Measurements from ENCODE around the gene GALNT14.

The GALNT14 gene

DNA sequence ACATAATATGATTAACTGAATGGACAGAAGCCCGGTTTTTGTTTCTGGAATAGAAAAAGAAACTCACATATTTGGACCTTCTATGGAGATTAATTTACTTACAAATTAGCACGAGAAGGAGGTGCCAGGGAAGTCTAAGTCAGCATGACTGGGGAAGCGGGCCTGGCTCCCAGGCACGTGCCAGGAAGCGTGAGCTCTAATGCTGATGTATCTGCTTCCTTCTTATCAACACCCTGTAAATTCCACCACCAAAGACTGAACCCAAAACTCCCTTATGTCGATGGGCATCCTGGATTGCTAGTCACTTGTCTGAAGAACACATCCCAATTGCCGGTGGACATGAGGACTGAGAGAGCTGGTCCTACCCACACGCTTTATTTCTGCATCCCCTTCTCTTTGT is 134.5 kb downstream of the GALNT14 start:
- DNase-seq = no peak

DNA sequence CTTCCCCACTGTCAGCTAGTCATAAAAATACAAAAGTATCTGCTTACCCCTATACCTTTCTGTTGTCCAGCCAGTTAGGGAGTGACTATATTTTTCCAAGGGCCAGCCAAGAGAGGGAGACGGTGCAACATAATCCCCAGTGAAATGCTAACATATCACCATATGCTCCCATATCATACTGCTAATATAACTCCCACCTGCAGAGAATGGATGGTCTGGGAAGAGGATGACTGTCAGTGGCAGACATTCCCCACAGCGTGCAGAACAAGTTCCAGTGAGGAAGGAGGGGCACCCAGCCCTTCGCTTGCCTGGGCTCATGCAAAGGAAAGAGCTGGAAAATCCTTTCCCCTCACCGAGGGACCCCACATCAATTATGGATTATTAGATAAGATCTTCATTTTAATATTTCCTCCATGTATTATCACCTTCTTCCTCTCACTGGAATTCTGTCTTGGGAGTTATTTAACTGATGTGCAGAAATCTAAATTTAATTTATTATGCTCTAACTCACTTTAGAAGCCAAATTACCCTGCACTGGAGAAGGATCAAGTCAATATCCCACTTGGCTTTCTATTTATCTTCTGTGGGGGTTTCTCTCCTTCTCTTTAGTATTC is 135.6 kb downstream of the GALNT14 start:
- no peak for DNase-seq

DNA sequence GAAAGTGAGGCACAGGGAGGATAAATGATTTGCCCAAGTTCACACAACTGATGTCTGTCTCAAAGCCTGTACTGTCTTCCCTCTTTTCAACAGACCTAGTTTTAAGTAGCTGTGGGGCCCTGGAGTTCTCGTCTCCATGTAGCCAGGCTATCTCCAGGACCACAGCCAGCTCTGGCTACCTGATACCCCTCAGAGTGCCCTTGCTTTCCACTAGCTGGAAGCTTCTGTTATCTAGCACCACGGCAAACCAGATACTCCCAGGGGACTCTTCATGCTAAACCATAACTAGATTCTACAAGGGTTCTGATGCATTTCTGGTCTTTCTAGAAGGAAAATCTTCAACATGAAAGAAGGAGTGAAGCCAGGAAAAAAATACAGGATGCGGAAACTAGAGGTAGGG is 137.3 kb downstream of the GALNT14 start:
- DNase-seq = no peak

DNA sequence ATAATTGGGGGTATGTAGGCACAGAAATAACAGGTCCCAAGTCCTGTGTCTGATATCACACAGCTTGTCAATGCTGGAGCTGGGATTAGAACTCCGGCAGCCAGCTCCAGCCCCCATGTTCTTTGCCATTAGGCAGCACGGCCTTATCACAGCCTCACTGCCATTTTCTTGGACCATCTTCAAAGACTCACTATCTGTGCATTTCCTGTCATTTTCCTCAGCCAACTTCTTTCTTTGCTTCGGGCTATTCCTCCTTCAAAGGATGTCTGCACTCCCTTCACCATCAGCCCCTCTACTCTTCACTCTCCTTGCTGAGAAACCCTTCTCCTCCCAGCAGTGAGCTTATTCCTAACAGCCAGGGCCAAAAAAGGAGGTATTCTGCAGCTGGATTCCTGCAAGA is 139.6 kb downstream of the GALNT14 start:
- no peak for DNase-seq

DNA sequence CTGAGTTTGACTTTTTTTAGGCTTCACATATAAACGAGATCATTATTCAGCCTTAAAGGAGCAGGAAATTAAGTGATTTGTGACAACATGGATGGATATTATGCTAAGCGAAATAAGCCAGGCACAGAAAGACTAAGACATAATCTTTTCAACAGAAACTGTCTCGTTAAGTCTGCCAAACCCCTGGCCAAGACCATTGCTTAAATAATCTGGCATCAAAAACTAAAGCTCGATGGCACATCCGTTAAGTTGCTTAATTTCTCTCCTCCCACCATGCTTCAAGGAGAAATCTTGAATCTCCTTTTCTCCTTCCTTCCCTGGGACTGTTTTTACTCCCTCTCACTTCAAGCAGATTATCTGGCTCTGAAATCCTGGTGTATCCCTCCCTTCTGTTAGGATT is 140.3 kb downstream of the GALNT14 start:
- no peak for DNase-seq

DNA sequence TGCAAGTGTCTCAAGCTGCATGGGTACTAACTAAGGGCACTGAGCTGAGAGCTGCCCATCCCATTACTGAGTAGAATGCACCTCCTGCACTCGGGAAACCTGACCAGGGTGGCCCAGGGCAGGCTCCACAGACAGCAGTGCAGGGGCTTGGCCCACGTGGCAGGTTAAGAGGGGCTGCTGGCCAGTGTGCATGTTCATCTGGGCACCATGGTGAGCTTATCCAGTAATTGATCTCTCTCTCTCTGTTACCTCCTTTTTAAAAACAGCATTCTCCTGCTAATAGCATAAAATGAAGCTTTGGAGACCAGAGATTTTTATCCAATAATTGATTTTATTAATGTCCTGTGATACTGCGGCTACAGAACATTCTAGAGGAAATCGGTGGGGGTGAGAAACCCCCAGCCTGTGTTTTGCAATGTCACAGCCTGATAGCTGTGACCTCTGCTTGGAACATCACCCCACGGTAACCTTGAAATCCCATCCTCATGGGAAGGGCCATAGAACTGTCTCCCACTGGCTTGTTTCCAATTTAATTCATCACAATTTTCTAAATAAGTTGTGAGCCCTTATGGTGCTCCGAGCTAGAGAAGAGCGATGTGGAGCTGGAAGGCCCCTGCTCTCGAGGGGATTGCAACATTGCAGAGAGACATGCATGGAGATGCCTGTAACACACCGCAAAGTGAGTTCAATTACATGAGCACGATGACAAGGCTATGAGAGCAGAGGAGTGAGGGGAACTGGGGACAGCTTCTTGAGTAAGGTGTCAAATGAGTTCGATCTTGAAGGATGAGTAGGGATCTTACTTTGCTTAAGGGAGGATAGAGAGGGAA is 143.8 kb downstream of the GALNT14 start:
- DNase-seq = no peak

DNA sequence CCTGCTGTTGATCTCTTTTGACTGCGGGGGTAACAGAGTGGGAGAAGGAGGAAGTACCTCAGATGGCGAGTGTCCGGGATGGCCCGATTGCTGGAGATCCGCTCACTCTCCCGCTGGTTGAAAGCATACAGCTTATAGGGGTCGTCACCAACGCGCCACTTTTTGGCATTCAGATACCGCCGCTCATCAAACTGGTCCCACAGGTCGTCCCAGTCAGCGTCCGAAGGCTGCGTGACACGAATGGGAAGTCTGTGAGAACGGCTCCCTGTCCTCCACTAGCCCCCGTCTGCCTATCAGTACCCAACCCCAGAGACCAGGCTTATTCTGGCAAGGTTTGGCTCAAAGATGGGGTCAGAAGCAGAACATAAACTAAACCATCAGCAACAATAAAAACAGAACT is 145.5 kb downstream of the GALNT14 start:
- no peak for DNase-seq

DNA sequence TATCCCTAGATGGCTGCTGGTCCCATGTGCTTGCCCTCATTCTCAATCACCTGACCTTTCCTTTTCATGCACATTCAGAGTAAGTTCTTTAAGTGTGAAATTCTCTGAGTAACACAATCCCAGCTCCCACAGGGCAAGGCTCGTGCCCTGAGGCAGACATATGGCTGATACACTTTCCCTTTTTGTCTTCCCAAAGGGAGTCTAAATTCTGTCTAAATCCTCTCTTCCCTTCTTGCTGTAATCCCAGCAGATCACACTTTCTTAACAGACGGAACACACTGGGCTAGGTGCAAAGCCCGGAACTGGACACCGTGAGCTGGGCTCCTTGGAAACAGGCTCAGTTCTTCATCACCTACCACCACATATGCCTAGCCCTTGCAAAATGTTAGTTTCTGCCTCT is 147.6 kb downstream of the GALNT14 start:
- no peak for DNase-seq

DNA sequence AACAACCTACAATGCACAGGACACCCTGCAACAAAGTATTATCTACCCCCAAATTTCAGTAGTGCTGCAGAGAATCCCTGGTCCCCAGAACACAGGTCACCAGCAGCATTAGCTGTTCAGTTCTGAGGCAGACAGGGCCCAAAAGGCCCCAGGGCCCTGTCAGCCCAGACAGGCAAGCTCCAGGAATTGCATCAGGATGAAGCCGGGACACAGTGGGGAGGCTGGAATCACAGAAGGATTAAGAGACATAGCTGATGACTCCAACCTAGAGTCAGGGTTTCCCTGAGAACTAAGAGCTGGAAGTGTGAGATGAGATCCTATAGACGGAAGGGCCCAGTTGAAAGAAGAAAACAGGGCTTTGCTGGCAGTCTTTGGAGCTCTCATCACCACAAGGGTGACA is 148.1 kb downstream of the GALNT14 start:
- no peak for DNase-seq

DNA sequence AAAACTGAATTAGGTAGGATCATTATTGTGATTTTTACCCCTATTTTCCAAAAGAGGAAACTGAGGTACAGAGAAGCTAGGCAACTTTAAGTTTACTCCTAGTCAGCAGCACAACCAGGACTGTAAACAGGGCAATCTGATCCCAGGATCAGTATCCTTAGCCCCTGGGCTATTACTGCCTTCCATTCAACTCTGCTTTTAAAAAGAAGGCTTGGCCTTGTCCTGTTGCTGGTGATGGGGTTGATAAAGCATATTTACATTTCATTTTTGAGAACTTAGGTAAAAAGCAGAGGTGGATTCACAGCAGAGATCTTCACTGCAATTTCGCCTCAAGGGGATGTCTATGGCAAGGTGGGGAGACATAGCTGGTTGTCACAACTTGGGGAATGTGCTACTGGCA is 148.5 kb downstream of the GALNT14 start:
- DNase-seq = no peak

DNA sequence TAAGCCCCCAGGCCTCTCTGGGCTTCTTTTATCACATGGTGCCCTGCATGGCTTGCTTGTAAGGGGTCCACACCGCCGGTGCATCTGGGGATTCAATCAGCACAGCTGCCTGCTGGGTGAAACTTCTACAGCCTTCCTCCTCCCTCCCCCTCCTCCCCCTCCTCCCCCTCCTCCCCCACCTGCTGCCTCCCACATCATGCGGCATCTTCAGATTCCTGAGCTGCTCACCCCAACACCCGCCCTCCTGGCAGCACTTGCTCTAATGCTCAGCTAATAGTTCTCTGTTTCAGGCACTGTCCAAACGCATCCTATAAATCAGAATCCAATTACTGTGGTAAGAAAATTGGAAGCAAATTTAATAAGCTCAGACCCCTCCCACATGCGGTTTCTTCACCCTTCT is 150.7 kb downstream of the GALNT14 start:
- DNase-seq = no peak

DNA sequence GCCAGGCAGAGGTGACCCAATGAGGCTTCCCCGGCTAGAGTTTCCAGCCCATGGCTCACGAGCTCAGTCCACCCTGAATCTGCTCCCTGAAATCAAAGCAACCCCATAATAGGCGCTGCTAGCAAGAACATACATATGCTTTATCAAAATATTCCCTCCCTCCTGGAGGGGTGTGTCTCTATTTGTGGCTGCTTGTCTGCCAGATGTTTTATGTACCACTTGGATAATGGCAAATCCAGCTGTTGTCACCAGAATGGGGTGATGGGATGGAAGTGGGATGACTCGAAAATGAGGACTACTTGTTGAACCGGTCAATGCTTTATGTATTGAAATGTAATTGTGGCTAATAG is 152.0 kb downstream of the GALNT14 start:
- DNase-seq = no peak

DNA sequence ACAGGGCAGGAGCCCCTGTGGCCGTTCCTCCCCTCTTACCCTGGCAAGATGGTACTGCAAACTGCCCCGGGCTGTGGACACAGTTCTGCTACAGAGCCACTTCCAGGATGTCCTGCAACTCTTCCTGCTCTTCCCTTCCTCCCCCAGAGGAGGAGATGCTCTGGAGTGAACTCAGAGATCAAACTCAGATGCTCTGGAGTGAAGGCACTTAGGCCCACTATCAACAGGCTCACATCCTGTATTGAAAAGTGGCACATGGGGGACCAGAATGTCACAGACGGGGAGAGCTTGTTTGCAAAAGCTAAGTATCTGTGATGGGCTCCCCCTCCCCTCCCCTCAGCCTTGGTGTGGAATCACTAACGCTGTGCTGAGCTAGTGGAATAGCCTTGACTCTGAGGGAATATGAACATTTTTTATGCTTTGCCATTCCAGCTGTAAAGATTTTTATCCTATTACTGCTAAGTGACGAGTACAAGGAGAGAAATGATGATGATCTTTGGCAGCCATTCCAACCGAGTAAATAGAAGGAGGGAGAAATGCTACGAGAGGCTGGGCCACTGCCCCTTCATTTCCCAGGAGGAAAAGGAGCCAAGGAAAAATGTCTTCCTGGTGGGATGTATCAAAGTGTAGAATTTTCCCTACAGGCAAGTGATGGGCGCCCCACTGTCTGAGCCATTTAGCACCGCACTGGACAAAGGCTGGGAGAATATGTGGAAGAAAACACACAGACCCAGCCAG is 152.6 kb downstream of the GALNT14 start:
- DNase-seq = no peak

DNA sequence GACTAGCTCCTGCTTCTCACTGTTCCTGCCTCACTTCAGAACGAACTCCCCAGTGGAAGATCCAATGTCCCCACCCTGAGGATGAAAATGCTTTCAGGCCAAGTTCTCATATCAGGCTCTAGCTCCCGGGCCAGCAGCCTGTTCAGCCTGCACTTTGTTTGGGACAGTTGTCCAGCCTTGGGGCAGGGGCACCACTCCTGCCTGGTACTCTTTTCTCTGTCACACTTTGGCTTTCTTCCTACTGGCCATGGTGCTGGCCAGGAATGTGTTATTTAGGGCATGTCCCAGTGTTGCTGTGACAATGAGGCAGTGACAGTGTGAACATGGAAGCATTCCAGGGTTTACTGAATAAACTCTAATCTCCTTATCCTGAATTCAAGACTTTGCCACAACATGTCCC is 154.1 kb downstream of the GALNT14 start:
- DNase-seq = no peak

DNA sequence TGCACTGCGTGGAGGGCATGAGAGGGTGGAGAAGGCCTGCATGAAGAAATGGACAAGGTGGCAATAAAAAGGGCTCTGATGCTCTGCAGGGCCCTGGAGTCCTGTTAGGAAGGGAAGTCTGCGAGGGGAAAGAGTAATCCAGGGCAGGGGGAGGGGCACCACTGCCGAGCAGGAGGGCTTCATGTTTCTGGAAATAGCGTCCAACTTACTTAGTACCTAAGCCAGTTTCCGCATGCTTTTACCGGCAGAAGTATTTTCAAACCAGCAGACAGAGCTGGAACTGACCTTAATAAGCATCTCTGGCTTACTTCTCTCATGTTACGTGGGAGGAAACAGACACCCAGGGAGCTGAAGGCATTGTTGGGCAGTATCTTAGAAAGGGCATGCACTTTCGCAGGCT is 156.7 kb downstream of the GALNT14 start:
- no peak for DNase-seq

DNA sequence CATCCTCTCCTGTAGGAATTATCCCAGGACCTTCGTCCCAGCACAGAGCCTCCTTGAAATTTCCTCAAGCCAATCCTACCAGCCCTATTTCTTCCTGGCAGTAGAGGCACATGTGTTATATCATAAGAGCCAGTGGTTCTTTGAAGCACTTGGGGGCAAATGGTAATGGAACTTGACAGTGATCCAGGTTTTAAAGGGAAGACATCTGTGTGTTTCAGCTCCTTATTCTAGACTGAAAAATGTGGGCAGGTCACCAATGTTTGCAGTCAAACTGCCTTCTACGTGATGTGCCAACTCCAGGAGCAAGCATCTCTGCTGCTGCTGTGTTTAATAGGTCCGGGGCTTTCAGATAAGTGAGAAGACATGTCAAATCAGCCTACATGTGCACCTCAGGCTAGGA is 157.1 kb downstream of the GALNT14 start:
- no peak for DNase-seq

DNA sequence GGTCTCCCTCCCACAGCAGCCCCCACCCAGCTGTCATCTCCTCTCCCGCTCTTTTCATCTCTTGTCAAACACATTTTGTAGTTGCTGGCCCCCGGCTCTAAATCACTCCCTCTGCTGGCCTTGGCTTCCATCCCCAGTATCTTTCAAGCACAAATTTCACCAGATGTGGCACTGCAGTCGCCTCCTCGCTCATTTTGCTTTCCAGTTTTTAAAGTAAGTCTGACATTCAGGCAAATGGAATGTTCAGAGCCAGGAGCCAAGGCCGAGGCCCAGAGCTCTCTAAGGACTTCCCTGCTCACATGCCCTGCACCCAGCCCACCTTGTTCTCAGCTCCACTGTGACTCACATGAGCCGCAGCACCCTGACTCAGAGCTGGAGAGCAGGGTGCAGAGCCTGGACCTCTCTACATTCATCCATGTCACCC is 158.4 kb downstream of the GALNT14 start:
- DNase-seq = no peak

DNA sequence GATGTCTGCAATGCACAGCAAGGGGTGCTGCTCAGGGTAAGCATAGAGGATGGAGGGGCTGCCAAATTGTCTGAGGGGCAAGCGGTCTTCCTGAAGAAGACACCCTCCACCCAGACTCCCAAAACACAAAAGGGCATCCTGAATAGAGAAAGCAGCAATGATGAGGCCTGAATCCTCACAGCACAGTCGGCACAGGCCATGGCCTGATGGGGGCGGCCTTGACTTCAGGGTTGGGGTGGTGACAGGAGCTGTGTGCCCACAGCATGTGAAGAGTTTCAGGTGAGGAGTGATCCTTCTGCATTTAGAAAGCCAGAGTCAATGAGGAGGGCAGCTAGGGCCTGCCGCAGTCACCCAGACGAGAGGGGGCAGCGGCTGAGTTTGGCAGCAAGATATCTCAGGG is 159.4 kb downstream of the GALNT14 start:
- no peak for DNase-seq

DNA sequence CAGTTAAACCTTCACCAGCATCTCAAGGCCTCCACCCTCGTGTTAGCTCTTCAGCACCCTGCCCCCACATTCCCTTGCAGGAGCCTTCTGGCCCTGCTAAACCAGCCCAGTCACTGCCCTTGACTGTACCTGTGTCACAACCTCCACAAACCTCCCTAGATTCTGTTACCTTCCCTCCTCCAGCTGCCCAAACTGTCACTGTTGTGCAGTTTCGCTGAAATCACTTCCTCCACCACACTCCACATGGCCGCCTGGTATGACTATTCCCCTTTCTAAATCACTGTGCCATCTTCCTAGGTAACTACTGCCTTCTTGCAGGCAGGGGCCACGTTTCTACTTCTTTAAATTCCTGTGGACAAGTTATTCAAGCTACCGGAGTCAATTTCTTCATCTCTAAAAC is 160.2 kb downstream of the GALNT14 start:
- DNase-seq = no peak

DNA sequence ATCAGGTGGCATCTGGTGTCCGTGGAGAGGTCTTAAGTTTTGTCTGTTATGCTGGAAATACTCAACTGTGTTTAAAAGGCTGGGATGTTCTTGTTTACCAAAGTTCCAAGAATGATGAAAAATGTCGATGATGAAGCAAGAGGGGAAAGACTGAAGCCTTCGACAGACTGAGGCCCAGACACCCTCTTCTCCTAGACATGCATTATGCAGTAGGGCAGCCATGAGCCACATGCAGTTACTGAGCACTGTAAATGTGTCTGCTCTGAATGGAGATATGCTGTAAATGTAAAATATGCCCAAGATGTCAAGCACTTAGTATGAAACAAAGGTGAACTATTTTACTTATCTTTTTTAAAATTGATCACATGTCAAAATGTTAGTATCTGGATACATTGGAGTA is 163.1 kb downstream of the GALNT14 start:
- DNase-seq = no peak

DNA sequence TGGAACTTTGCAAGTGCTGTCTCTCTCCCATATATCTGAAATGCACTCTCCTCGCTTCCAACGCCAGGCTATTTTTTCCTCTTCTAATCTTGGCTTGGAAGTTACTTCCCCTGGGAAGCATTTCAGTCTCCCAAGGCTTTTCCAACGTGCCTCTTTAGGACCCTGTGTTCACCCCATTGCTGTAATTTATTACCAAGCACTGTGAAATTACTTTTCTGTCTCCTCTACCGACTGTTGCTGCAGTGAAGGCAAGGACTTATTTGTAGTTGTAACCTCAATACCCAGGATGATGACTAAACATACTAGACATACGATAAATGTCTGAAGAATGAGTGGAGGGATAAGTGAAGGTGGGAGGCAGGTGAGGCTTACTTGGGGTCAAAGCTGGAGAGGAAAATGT is 163.7 kb downstream of the GALNT14 start:
- no peak for DNase-seq

DNA sequence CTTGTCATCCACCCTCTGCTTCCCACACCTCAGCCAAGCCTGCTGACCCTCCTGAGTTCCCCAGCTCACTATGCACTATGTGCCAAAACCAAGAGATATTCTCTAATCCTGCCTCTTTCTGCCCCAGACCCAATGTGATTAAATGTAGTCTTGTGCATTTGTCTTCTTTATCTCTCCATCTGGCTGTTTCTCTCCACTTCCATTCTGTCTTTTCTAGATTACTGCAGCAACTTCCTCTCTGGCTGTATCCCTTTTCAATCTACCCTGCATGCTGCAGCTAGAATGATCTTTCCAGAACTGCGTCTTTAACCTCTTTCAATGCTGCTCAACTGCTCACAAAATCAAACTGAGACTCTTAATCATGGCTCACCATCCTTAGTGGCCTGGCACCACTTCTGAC is 164.1 kb downstream of the GALNT14 start:
- no peak for DNase-seq

DNA sequence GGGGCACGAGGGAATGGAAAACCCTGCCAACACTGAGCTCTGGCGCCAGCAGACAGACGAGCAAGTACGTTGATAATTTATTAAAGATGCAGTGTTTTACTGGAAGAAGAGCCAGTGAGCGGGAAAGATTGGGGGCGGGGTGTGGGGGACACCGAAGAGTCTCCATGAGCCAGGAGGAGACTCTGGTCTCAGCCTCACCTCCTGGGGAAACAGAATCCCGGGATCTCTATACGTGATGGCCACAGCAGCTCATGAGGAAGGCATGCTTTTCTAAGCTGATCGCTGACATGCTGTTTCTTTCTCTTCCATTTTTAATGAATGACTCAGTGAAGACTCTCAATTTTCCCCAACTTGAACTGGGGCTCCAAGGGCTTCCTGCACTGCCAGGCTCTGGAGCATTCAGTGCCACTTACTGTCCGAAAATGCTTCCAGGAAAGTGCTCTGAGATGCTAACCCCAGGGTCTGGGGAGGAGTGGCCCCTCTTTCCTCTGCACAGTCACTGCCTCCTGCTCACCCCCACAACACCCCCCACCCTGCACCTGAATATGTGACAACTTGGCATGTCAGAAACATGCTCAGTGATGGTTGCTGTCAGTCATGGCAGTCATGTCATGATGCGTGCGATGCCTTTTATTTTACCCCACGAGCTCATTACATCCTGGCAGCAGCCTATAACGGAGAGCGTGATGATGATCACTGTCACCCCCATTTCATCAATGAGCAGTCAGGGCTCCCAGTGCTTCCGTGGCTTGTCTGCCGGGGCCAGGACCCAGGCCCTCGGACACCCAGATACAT is 166.8 kb downstream of the GALNT14 start:
- no peak for DNase-seq

Data from NCI-H446 treated with DMSO at 0.1 percent for 48 hours (cell line).